Posterior cingulate gyrus (tissue), 11 donors: ENCODE results near the gene DACH1.

Experiments
- DNase-seq, 10 donors: peaks; one replicate each; pipeline versions ENCODE4 v3.0.0 to v3.0.0-alpha.2; 2020 to 2021; ENCODE audit warnings: mixed read lengths in 3 of 10
- intact Hi-C: fragments of 100-400 bp; cut with DNase I; formaldehyde crosslinking; loops from one replicate; pipeline ENCODE4 v1.15.1; 2023

Gene DACH1

GRCh38 chr13:71634602-71635443 lies 232.2 kb downstream of the DACH1 start:
- DNase-seq: no peak

DNA sequence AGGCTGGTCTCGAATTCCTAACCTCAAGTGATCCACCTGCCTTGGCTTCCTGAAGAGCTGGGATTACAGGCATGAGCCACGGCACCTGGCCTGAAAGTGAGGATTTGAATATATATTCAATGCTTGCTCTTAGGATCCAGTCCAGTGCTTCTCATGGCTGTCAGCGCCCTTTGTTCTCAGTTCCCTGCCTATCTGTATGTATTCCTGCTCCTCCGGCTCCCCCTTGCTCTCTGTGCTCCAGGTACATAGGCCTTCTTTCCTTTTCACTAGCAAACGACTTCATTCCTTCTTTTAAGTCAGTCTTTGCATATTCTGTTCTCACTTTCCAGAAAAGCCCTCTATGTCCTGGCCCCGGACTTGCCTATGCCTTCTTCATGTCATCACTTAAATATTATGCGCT lies 232.8 kb downstream of the DACH1 start:
- intact Hi-C loops: no loop called here
- no peak for DNase-seq

More at GRCh38 chr13:71634602-71635443, 232.2 kb downstream of the DACH1 start:
- intact Hi-C loops: no loop called here

DNA sequence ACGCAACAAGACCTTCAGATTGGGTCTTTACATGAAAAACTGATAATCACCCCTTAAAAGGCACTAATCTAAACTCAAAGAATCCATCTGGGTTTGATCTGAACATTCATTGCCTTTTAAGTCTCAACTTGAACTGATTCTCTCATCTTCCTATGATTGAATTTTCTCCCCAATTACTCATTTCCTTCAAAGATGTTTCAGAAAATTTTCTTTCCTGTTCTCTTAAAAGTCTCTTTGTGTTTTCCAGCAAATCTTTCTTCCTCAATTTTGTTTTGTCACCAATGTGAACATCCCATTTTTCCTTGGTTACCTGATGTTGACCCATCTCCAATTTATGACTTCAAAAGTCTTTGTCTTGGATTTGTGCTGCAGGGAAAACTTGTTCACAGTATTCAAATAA lies 234.3 kb downstream of the DACH1 start:
- DNase-seq: no peak
- intact Hi-C loops: no loop called here

DNA sequence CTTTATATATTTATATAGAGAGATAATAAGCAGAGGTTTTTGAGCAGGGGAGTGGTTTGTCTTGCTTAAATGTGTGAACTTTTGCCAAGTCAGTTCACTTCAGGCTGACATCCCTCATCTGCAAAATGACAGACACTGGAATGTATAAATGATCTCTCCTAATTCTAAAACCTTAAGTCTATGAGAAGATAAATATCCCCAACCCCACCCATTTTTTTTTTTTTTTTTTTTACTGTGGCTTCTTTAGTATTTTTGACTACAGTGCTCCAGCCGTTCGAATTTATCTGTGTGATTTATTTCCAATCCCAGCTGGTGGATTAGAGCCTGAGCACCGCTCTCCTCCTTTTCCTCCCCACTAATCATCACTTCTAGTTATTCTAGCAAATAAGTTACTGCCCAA lies 234.8 kb downstream of the DACH1 start:
- no peak for DNase-seq
- intact Hi-C loops: no loop called here

DNA sequence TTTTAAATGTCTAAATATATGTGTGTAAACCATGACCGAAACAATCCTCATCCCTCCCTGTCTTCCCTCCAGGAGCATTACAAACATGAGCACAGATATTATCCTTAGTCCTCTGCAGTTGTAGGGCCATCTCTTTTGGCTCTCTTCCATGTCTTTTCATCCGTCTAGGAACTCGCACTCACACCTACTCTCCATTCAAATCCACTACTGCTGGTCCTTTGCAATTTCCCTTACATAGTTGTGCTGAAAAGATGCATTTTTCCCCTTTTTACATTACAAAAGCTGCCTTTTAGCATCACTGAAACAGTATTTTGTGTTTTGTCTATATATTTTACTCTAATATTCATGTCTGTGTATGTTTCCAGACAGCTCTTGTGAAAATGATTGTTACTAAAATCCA lies 237.8 kb downstream of the DACH1 start:
- intact Hi-C loops: no loop called here
- no peak for DNase-seq

DNA sequence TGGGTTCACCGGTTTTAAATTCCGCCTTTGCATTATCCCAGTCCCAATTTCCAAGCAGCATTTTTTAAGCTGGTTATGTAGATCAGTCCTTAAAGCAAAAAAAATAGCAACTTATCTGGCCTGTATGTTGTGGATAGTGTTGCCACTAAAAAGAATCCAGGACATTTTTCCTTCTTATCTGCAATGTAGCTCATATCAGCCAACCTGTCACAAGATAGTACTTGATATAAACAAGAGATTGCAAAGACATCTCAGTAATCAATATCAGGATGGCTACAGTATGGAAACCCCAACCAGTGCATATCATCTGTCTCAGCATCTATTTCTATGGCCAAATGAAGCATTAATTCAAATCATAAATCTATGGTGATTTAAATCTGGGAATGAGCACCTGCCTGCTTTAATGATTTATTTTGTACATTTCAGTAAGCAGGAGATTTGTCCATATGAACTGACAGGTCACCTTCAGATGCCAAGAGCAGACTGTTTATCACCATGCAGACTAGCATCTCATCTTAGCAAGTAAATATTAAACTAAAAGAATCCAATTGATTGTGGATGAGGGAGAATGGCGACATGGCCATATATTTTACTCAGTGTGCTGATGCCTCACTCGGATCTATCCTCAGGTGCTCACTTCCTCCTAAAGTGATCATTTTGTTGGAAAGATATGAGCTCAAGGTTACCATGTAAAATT lies 240.4 kb downstream of the DACH1 start:
- intact Hi-C loops: no loop called here
- no peak for DNase-seq

DNA sequence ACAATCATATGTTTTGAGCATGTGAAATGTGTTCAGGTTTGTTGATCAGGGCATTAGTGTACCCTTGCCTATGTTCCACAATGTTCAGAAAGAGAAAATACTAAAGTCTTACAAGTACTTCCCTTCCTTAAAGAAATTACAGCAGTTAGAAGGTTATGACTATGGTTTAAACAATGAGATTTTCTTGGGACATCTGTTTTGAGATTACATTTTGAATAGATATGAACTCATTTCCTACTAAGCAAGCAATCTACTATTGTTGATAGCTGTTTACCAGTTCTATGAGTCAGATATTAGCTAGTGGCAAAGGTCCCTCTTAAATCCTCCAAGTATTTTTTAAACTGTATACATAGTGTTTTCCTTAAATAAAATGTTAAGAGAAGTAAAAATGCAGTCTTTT lies 241.3 kb downstream of the DACH1 start:
- no peak for DNase-seq
- intact Hi-C loops: no loop called here

- intact Hi-C loops: no loop called here
- DNase-seq: no peak
These were observed 242.1 kb downstream of the DACH1 start for GRCh38 chr13:71624653-71625600.

GRCh38 chr13:71621174-71622124 lies 245.6 kb downstream of the DACH1 start:
- no peak for DNase-seq
- intact Hi-C loops: no loop called here

DNA sequence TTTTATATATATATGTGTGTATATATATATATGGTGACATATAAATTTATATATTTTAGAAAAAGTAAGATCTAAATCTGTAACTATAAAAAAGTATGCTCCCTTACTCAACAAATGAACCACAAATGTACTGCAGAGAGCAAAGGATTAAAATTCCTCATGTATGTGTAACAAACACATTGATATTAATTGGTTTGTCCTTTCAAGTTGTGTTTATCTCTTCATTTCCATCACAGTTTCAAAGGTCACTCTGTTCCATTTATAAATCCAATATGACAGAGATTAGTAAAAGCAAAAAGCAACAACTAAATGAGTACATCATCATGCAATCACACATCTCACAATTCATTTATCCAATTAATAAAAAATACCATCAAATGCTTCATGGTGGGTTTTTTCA lies 247.9 kb downstream of the DACH1 start:
- no peak for DNase-seq
- intact Hi-C loops: no loop called here

DNA sequence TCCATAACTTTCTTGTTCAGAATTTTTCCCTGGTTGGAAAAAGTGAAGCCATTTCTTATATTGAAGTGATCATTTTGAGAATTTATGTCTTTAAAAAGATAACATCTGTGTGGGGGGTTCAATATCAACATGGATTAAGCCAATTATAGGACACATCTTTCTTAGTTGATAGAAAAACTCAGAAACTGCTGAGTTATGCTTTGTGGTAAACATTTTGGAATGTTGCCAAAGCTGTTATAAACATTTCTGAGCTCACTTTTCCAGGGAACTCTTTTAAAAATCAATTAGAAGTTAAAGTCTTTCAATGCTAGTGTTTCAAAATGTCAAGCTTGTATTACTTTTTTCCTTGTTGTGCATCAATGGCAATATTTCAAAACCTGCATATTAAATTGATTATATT lies 248.8 kb downstream of the DACH1 start:
- intact Hi-C loops: no loop called here
- no peak for DNase-seq

GRCh38 chr13:71617265-71617664 lies 249.7 kb downstream of the DACH1 start:
- DNase-seq: no peak
- intact Hi-C loops: no loop called here

DNA sequence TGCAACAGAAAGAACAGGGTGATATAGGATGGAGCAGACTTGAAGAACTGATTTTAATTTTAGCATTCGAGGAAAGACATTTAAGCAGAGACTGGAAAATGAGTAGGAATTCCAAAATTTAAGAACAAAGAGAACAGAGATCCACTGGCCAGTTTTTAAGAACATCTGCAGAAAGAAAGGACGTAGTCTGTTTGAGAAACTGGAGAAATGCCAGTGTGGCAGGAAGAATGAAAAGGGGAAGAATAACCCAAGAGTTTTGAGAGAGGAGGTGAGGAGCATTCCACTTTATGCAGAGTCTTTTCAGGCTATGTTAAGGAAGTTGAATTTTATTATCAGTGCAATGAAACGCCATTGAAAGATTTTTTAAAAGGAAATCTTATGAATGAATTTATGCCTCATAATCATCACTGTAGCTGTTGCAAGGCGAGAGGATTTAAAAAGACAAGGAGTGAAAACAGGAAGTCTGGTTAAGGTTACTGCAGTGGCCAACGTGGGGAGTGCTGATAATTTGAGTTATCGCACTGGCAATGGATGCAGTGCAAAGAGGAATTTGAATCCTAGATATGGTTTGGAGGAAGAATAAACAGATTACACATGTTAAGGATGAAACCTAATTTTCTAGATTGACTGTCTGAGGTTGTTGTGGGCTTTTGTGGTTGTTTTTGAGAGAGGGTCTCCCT lies 253.8 kb downstream of the DACH1 start:
- no peak for DNase-seq
- intact Hi-C loops: no loop called here

DNA sequence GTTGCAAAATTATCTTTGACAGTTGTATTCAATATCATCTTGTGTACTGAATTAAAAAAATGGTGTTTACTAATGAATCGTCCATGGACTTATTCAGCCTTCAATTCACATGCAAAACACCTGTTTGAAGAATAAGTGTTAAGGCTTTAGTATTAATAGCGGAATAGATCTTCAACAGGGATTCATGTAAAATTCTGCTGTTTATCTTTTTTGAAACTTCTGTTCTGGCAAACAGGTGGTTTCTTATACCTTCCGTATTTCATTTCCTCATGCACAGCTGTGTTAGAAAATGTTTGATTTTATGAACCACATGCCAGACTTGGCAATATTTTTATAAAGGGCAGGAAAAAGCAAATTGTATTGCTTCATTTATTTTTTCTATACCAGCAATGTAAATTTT lies 255.7 kb downstream of the DACH1 start:
- no peak for DNase-seq
- intact Hi-C loops: no loop called here

DNA sequence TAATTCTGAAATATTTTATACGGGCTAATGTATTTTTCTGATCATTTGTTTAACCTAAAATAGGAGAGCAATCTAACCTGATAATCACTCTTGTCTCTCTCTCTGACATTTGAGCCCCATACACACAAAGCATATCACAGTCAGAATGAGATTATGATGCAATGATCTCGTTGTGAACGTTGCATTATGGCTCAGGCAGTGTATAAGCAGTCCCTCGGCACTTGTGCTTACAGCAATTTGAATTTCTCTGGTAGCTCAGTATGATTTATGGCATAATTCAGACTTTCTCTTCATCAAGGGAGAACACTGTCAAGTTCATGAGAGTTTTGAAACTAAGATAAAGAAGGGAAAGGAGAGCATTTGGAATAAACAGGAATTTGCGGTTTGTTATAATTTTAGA lies 256.1 kb downstream of the DACH1 start:
- no peak for DNase-seq
- intact Hi-C loops: no loop called here

GRCh38 chr13:71609271-71609670 lies 257.7 kb downstream of the DACH1 start:
- intact Hi-C loops: no loop called here
- DNase-seq: no peak

- intact Hi-C loops: no loop called here
These were observed 259.4 kb downstream of the DACH1 start for GRCh38 chr13:71607575-71607974.

GRCh38 chr13:71606818-71607217 lies 260.2 kb downstream of the DACH1 start:
- intact Hi-C loops: no loop called here
- no peak for DNase-seq

More at GRCh38 chr13:71607575-71607974, 259.4 kb downstream of the DACH1 start:
- DNase-seq: no peak

DNA sequence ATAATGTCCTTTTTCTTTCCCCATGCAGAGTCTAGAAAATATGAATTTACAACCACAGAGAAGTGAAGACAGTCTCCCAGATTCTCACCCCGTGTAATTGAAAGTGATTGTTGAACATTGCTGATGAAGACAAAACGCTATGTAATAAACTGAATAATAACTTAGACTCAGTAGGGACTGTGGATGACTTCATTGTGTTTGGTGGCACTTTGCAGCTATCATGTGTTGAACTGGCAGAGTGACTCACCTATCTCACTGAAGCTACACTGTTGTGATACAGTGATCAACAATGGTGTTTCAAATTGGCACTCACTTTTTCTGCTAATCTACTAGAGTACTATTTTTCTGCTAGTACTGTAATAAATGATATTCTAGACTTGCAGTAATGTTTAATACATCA lies 261.3 kb downstream of the DACH1 start:
- no peak for DNase-seq
- intact Hi-C loops: no loop called here
